ENCODE data around the gene PPIB. TPM values are rescaled to one million over a fixed set of nuclear protein-coding genes. Genes with fewer than 3 reads are reported as not detected.

Gene PPIB
- 667 and 1,074 TPM in 2 replicates for total RNA-seq

DNA sequence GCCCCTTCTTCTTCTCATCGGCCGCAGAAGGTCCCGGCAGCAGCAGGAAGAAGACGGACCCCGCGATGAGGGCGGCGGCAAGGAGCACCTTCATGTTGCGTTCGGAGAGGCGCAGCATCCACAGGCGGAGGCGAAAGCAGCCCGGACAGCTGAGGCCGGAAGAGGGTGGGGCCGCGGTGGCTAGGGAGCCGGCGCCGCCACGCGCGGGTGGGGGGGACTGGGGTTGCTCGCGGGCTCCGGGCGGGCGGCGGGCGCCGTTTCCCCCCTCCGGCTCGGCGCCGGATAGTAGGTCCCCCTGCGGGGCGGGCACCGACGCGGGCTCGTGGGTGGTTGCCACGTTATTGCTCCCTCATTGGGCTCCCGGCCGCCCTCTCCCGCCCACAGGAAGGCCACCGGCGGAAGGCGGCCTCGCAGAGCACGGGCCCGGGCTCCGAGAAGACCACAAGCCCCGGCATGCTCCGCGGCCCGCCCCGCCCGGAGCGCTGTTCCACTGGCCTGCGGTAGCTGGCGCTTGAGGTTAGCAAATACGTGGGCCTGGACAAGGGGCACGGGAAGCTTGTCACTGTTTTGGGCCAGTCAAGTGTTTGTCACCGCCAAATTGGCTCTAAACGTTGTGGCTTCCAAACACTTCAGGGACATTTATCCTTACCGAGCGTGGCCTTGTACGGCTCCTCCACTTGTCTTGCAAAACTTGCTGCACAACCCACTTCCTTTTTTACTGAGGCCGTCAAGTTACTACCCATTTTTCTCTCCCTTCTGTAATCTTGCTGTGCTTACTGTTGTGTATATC lies at the start of gene PPIB:
Gene PPIB, minus strand, starts transcription at position 154 of the 790 bp plus-strand sequence. Its CDS starts 36 bp downstream, at position 118.
- TF ChIP-seq, protein P1, sequence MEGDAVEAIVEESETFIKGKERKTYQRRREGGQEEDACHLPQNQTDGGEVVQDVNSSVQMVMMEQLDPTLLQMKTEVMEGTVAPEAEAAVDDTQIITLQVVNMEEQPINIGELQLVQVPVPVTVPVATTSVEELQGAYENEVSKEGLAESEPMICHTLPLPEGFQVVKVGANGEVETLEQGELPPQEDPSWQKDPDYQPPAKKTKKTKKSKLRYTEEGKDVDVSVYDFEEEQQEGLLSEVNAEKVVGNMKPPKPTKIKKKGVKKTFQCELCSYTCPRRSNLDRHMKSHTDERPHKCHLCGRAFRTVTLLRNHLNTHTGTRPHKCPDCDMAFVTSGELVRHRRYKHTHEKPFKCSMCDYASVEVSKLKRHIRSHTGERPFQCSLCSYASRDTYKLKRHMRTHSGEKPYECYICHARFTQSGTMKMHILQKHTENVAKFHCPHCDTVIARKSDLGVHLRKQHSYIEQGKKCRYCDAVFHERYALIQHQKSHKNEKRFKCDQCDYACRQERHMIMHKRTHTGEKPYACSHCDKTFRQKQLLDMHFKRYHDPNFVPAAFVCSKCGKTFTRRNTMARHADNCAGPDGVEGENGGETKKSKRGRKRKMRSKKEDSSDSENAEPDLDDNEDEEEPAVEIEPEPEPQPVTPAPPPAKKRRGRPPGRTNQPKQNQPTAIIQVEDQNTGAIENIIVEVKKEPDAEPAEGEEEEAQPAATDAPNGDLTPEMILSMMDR (IDR thresholded peaks at IDR 0.05; ENCODE audit: insufficient read depth, low read length, severe bottlenecking) = peak; percentile 62
- Histone ChIP-seq H3K4me3 (ENCODE audit: low read depth, low read length) (peak within 1 kb of the TSS; percentile 74), H3K36me3 (ENCODE audit: control insufficient read depth, insufficient read depth, low read length) (peaks cover 24% of the 10 kb centered on the region), H3K27me3 (ENCODE audit: control insufficient read depth, insufficient read depth, low read length) (no peaks in the 10 kb centered on the region)
- FAIRE-seq (no peak), DNase-seq (ENCODE audit: low read depth) (peak; percentile 90)

DNA sequence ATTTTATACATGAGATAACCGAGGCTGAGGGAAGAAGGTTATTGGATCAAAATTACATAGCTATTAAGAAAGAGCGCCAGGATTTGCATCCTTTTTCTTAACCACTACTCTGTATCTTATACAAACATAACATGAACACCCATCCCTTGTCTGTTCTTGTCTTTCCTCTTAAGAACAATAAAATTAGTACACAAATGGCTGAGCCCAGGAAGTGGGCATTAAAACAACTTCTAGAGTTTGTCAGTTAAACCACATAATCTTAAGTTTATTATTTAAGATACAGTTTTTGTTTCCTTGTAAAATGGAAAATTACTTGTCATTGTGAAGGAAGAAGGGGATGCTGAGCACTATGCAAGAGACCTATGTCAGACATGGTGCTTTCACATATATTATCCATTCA lies 48.9 kb upstream of the PPIB start:
- Histone ChIP-seq H3K4me3 (ENCODE audit: low read depth, low read length) (no peak overlapping the region), H3K36me3 (ENCODE audit: control insufficient read depth, insufficient read depth, low read length) (peaks cover 6% of the 10 kb centered on the region), H3K27me3 (ENCODE audit: control insufficient read depth, insufficient read depth, low read length) (no peaks in the 10 kb centered on the region)
- TF ChIP-seq, protein P1 (IDR thresholded peaks at IDR 0.05; ENCODE audit: insufficient read depth, low read length, severe bottlenecking) = no peak
- DNase-seq (ENCODE audit: low read depth) (no peak), FAIRE-seq (no peak)

DNA sequence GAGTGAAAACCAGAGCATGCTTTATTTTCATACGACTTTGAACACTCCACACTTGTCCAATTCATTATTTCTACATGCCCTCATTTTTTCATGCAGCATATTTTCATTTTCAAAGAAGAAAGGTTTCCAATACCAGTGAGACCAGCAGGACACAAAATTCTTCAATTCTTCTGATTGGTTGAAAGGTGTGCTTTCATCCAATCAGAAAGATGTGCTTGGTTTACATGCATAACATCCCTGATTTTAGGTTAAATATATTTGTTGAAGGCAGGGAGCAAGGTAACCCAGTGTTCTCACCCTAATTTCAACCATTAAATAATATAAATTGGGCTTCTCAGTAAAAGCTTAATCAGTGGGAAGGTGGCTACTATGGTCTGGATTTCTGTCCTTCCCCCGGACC lies 47.5 kb upstream of the PPIB start:
- FAIRE-seq = no peak
- TF ChIP-seq, protein P1 (IDR thresholded peaks at IDR 0.05; ENCODE audit: insufficient read depth, low read length, severe bottlenecking) = no peak
- Histone ChIP-seq H3K27me3 (ENCODE audit: control insufficient read depth, insufficient read depth, low read length) (no peaks in the 10 kb centered on the region), H3K36me3 (ENCODE audit: control insufficient read depth, insufficient read depth, low read length) (peaks cover 3% of the 10 kb centered on the region), H3K4me3 (ENCODE audit: low read depth, low read length) (no peak overlapping the region)
- no peak for DNase-seq (ENCODE audit: low read depth)

DNA sequence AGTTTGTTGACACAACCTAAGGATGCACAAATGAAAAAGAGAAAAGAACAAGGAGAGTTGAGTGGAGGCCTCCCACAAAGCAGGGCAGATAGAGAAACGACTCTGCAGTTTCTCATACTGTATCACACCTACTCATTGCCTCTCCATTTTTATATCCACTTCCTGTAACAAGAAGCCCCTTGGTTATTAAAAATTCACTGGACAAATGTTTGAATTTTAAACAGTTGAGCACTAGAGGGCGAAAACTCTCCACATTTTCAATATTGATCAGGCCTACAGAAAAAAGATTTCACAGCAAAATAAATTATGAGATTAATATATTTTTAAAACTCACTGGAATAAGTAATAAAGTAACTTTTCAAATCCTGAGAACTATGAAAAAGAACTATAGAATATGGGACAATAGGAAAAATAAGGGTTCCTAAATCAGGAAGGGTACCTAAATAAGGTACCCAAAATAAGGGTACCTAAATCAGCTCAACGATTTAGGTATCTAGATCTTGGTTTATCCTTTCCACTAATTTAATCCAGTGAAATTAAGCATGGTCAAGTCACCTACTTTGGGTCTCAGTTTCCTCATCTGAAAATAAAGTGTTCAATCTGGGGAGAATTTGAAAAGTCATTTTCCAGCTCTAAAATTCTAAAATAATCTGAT lies 47.0 kb upstream of the PPIB start:
- TF ChIP-seq, protein P1 (IDR thresholded peaks at IDR 0.05; ENCODE audit: insufficient read depth, low read length, severe bottlenecking) = peak; percentile 13
- H3K36me3 ChIP-seq (ENCODE audit: control insufficient read depth, insufficient read depth, low read length) = peaks cover 3% of the 10 kb centered on the region
- peak; percentile 35 for DNase-seq (ENCODE audit: low read depth)
- H3K27me3 ChIP-seq (ENCODE audit: control insufficient read depth, insufficient read depth, low read length) = no peaks in the 10 kb centered on the region
- FAIRE-seq = no peak
- no peak overlapping the region for H3K4me3 ChIP-seq (ENCODE audit: low read depth, low read length)

DNA sequence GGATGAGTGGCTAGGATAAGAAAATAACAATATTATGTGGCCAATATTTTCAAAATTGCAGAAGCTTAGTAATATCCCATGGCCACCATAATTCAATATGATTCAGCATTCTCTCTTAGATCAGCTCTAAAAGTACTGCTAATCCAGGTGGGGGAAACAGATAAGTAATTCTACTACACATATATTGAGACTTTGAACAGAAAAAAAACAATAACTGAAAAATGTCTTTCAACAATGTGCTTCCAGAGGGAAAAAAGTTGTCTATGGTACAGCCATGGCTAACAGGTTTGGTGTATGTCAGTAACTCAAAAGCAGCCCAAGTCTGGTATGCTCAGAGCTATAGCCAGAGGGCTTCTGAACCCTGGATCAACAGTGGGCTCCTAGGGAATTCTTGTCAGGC lies 42.4 kb upstream of the PPIB start:
- DNase-seq (ENCODE audit: low read depth) (no peak), FAIRE-seq (no peak)
- H3K36me3 ChIP-seq (ENCODE audit: control insufficient read depth, insufficient read depth, low read length) = peaks cover 9% of the 10 kb centered on the region
- no peaks in the 10 kb centered on the region for H3K27me3 ChIP-seq (ENCODE audit: control insufficient read depth, insufficient read depth, low read length)
- H3K4me3 ChIP-seq (ENCODE audit: low read depth, low read length) = no peak overlapping the region
- TF ChIP-seq, protein P1 (IDR thresholded peaks at IDR 0.05; ENCODE audit: insufficient read depth, low read length, severe bottlenecking) = no peak

Measured in bronchial epithelial cell (primary cell).